Spinal cord (tissue), 10 donors: Measurements from ENCODE around the gene TRIM26. TPM values are rescaled to one million over a fixed set of nuclear protein-coding genes. Genes with fewer than 3 reads are reported as not detected.

Experiments used
- DNase-seq, 6 donors: peaks; one replicate each; pipeline versions ENCODE4 v3.0.0 to v3.0.0-alpha.2; 2013 to 2015; ENCODE audit warnings: low spot score in 6 of 6, low read depth in 4 of 6
- H3K27ac ChIP-seq: one replicate; pipeline ENCODE4 v1.5.1; 2013; ENCODE audit warnings: low read depth, low read length, control low read depth
- H3K27me3 ChIP-seq: one replicate; pipeline ENCODE4 v1.6.1; 2013; ENCODE audit warnings: low read length; ENCODE audit not compliant: control insufficient read depth, insufficient read depth
- H3K36me3 ChIP-seq: one replicate; pipeline ENCODE4 v1.6.1; 2013; ENCODE audit warnings: low read length; ENCODE audit not compliant: control insufficient read depth, insufficient read depth
- H3K4me1 ChIP-seq: one replicate; pipeline ENCODE4 v1.6.1; 2013; ENCODE audit warnings: low read length; ENCODE audit not compliant: control insufficient read depth, insufficient read depth
- H3K4me3 ChIP-seq: one replicate; pipeline ENCODE4 v1.5.1; 2013; ENCODE audit warnings: low read depth, low read length, control low read depth
- H3K9me3 ChIP-seq: one replicate; pipeline ENCODE4 v1.6.1; 2013; ENCODE audit warnings: low read length; ENCODE audit not compliant: control insufficient read depth, insufficient read depth
- WGBS: methylation state at CpG from one replicate; pipeline ENCODE4 v1.1.5; 2013; ENCODE audit warnings: missing lambda C conversion rate; ENCODE audit not compliant: insufficient coverage; 5-methylcytosine and 5-hydroxymethylcytosine counted together
- polyA plus RNA-seq, 2 donors: library from polyadenylated mRNA; unstranded; fragments of 120-200 nt; gene quantifications; one replicate each; pipeline ENCODE4 v1.2.1, GENCODE V29; 2013; ENCODE audit not compliant: insufficient read length in 2 of 2
- total RNA-seq, 2 donors: library from RNA; depleted of rRNA in 1 of 2; stranded (reverse); fragments of 120-200 nt in 1 of 2; fragments of >200 nt in 1 of 2; gene quantifications; one replicate each; pipeline versions ENCODE4 v1.2.3 to v1.2.4, GENCODE V29; 2013 to 2014
- donor health status: healthy.

TRIM26 gene
- total and polyA plus RNA-seq, 4 donors = 23.5 to 53.9 (median 33.9) TPM

DNA sequence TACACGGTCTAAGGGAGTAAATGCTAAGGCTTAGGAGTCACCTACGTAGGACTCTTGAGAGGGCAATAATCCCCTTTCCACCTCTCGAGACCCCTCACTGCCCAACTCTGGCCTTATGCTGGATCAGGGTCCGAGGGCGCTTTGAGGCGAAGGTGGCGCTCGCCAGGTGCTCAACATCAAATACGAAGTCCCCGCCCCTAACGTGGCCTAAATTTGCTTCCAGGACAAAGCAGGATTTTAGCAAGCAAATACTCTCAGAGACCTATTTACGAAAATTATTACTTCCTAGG is 406 bp upstream of the TRIM26 start:
- Histone ChIP-seq H3K4me1 (peaks cover 6% of the 10 kb centered on the region), H3K36me3 (no peaks in the 10 kb centered on the region), H3K27me3 (no peaks in the 10 kb centered on the region), H3K27ac (peak overlapping the region; percentile 98), H3K9me3 (no peaks in the 10 kb centered on the region), H3K4me3 (peak overlapping the region; percentile 98)
- 0% methylated on average over 12 of the region's 12 CpGs for WGBS
- no peak for DNase-seq

DNA sequence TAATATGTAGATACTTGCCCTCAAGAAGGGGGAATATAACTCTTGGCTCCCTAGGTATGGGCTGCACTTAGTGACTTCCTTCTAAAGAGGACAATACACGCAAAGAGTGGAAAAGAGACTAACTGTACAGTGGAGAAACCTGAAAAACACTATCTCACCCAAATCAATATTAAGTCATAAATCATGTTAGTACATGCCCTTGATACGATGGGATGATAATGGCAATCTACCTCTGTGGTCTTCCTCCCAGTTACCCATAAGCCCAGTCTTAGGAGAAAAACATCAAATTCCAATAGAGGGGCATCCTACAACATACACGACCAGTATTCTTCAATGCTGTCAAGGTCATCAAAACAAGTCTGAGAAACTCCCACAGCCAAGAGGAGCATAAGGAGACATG is 1.3 kb downstream of the TRIM26 start:
- Histone ChIP-seq H3K27me3 (no peaks in the 10 kb centered on the region), H3K27ac (no peak overlapping the region), H3K36me3 (no peaks in the 10 kb centered on the region), H3K4me3 (no peak overlapping the region), H3K4me1 (peaks cover 13% of the 10 kb centered on the region), H3K9me3 (no peaks in the 10 kb centered on the region)
- DNase-seq = no peak
- no CpG with 5 or more reads among the region's 3 CpGs for WGBS

DNA sequence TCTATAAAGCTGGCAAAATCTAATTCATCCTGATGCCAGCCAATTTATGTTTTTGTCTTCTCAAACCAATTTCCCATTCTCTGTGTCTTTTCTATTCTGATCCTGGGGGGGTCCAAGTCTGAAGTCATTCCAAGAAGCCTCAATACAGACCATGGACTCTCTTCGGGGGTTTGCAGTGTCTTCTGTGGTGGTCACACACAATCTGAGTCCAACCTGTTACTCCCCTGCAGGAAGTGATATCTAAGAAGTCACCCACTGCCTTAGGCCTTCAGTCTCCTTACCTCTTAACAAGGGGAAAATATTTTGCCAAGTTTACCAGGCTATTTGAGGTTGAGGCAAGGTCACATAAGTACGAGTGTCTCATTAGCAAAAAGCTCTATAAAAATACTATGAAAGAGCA is 1.9 kb downstream of the TRIM26 start:
- no peak overlapping the region for H3K27ac ChIP-seq
- DNase-seq = no peak
- H3K36me3 ChIP-seq = no peaks in the 10 kb centered on the region
- no peak overlapping the region for H3K4me3 ChIP-seq
- WGBS = 43% methylated on average over 1 of the region's 2 CpGs
- H3K27me3 ChIP-seq = no peaks in the 10 kb centered on the region
- peaks cover 16% of the 10 kb centered on the region for H3K4me1 ChIP-seq
- H3K9me3 ChIP-seq = no peaks in the 10 kb centered on the region

DNA sequence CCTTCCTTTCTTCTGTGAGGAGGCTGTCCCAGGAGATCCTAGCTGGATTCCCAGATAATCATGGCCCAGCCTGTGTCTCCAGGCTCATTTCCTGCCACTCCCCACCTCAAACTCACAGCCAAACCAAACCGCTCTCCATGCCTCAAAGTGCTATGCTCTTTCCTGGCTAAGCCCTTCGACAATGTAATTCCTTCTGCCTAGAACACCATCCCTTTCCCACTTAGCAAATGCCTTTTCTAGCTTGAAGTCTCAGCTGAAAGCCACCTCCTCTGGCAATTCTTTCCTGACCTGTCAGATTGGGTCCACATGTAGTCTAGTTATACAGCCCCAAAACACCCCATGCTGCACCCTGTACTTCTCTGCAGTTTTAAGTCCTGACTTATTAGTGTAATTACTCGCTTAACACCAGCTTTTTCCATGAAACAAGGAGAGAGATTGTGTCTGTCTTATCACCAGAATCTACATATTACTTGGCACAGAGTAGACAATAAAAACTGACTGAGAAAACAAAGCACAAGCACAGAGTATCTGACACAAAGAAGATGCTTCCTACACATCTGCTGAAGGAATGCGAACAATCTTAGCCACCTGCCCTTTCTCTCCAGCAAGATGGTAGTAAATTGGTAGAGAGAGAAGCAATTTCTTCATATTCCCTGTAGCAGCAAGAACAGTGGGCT is 5.4 kb downstream of the TRIM26 start:
- 61% methylated on average over 2 of the region's 4 CpGs for WGBS
- Histone ChIP-seq H3K4me3 (no peak overlapping the region), H3K4me1 (peaks cover 13% of the 10 kb centered on the region), H3K27ac (peak overlapping the region; percentile 54), H3K36me3 (peaks cover 4% of the 10 kb centered on the region), H3K27me3 (no peaks in the 10 kb centered on the region), H3K9me3 (no peaks in the 10 kb centered on the region)
- peak in 2 of 6 donors; percentile 40 to 44 for DNase-seq

DNA sequence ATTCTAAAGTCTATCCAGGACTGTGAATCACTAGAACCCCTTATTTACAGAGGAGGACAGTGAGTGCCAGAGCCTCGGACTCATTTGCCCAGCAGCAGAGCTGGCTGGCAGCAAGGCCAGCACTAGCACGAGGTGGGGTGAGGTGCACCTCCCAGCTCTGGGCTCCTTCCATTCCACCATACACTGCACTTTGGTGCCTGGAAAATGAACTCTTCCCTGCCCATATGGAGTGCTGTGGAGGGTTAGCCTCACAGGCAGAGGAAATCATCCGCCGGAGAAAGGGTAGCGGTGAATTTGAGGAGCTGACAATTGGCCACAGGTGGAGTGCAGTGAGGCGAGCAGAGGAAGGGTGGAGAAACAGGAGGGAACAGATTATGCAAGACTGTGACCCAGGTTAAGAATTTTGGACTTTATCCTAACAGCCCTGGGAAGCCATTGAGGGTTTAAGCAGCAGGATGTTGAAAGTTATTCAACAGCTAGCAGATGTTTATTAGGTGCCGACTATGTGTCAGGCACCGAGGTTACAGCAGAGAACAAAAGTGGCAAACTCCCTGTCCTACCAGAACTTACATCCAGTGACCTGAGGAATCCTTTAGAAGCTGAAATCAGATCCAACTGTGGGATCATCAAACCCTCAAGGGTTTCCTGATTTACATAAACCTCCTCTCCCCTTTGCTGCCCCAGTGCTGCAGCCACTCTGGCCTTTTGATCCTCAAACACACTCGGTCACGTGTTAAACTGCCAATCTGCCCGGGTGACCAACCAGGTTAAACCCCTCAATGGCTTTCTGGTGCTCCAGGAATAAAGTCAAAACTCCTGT is 6.2 kb downstream of the TRIM26 start:
- Histone ChIP-seq H3K4me1 (peaks cover 13% of the 10 kb centered on the region), H3K4me3 (no peak overlapping the region), H3K36me3 (peaks cover 4% of the 10 kb centered on the region), H3K27me3 (no peaks in the 10 kb centered on the region), H3K9me3 (no peaks in the 10 kb centered on the region), H3K27ac (peak overlapping the region; percentile 54)
- WGBS = 48% methylated on average over 9 of the region's 11 CpGs
- peak in 1 of 6 donors; percentile 23 for DNase-seq

DNA sequence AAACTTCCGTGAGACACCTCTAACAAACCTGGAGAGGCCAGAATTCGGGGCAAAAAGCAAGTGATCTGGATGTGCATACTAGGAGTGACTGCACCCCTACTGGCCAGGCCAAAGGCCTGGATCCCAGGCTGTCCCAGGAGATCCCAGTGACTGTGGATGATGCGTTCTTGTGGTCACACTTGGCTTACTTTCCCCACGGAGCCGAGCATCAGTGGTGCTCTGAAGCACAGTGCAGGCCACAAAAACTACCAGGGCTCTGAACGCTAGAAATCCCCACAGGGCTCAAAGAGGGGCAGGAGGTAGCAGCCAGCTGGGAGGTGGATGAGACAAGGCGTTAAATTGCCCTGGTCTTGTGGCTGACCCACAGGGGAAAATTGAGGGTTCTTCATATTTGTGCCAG is 7.1 kb downstream of the TRIM26 start:
- H3K4me3 ChIP-seq = no peak overlapping the region
- H3K36me3 ChIP-seq = peaks cover 4% of the 10 kb centered on the region
- H3K4me1 ChIP-seq = peaks cover 13% of the 10 kb centered on the region
- WGBS = 79% methylated on average over 7 of the region's 7 CpGs
- H3K9me3 ChIP-seq = no peaks in the 10 kb centered on the region
- no peaks in the 10 kb centered on the region for H3K27me3 ChIP-seq
- H3K27ac ChIP-seq = no peak overlapping the region
- no peak for DNase-seq

DNA sequence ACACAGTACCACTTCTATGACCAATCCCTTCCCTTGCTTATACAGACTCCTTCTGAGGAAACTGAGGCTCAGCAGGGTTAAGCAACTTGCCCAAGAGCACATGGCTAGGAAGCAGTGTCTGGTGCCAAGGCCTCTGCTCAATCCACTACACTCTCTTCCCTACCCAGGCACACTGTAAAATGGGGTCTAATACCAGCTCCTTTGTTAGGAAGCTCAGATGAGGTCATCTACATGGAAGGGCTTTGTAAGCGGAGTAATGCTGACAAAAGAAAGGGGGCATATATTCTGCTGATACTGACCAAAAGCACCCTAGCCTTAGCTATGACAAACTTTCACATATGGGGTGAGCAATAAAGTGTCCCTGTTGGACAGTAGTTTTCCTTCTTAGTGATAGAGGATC is 9.1 kb downstream of the TRIM26 start:
- Histone ChIP-seq H3K4me3 (no peak overlapping the region), H3K27me3 (no peaks in the 10 kb centered on the region), H3K4me1 (peaks cover 13% of the 10 kb centered on the region), H3K9me3 (no peaks in the 10 kb centered on the region), H3K36me3 (peaks cover 18% of the 10 kb centered on the region), H3K27ac (no peak overlapping the region)
- no peak for DNase-seq
- no CpG with 5 or more reads among the region's 1 CpG for WGBS

DNA sequence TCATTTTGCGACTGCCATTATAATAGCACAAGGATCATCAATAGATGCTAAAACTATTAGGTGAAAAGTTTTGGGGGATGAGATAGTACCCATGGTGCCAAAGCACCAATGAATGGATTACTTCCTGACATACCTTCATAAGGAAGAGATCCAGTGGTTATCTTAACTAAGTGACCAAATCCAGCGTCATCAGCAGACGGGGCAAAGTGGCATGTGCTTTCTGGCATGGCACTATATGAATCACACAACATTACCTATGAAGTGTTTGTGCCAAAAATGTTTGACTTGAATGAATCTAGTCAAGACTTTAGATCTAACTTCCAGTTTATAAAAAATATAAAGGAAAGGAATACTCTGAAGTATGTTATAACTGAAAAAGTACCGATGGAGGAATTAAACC is 10.8 kb downstream of the TRIM26 start:
- Histone ChIP-seq H3K27me3 (no peaks in the 10 kb centered on the region), H3K4me1 (peaks cover 11% of the 10 kb centered on the region), H3K4me3 (no peak overlapping the region), H3K36me3 (peaks cover 33% of the 10 kb centered on the region), H3K9me3 (no peaks in the 10 kb centered on the region), H3K27ac (no peak overlapping the region)
- no CpG with 5 or more reads among the region's 4 CpGs for WGBS
- no peak for DNase-seq

DNA sequence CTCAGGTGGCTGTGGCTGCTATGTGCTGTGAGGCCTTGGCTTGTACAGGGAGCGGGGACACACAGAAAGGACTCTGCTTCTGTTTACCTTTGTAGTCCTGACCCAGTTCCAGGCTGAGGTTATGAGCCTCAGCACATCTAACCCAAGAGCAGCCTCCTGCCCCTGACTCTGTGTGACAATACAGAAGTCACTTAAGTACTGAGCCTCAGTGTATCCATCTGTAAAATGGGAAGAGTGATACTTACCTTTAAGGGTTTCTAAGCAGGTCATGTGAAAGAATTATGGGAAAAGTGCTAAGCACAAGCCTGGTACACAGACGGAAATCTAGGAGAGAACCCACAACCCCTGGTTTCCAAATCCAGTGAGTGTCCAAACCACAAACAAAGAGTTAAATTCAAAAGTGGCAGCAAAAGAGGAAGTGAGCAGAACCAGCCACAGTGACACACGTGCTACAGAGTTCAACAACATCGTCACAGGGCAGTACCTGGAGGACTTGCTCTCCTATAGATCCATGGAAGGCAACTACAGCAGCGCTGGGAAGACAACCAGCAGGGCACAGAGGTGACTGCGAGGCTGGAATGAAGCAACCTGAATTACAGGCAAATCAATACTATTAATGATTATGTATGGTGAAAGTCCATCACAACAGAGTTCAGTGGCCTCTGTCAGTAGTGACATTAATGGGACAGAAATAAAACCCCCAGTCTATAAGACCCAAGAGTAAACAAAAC is 12.5 kb downstream of the TRIM26 start:
- Histone ChIP-seq H3K4me1 (no peaks in the 10 kb centered on the region), H3K36me3 (peaks cover 47% of the 10 kb centered on the region), H3K27me3 (no peaks in the 10 kb centered on the region), H3K27ac (no peak overlapping the region), H3K4me3 (no peak overlapping the region), H3K9me3 (no peaks in the 10 kb centered on the region)
- DNase-seq = no peak
- WGBS = 87% methylated on average over 4 of the region's 6 CpGs
